ENCODE measurements around the gene PLAC8. TPM values are rescaled to one million over a fixed set of nuclear protein-coding genes. Genes with fewer than 3 reads are reported as not detected.
"Not testable (repeated sequence)": the region's sequence is repeated elsewhere in the genome, so short reads cannot be mapped to it uniquely, and the experiment has no call there.

Gene PLAC8
- total RNA-seq, 6 experiments from 2014 or later: 1.8 to 7.4 (median 5.7) TPM

DNA sequence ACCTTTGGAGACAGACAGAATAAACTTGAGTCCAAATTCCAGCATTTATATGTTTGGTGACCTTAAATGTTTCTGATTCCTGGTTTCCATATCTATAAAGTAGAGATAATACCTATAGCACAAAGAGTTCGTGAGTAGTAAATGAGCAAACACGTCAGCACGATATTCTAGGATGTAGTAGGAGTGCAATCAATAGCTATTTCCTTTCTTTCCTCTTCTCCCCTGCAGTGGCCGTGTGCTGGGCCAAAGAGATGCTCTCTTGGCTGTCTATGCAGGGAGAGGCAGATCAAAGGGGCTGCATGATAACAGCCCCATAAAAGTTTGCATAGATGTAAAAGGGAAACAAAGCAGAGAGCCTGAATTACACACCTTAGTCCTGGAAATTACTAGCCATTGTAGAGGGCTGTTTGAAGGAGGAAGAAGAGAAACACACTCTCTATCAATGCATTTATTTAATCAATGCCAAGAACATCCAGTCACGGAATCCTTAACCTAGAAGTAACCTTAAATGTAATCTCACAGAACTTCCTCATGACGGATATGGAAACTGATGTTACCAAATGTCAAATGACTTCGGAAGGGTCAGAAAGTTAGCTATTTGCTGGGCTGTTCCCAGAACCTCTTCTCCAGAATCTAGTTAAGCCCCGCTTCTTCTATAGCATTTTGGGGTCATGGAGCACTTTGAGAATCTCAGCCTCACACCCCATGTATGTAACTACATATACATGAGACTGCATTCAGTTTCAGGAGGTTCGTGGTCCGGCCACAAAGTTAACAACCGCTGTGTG lies 35.5 kb upstream of the PLAC8 start:
- Mint-ChIP-seq H3K4me3 (no peak overlapping the region), H3K27me3 (ENCODE audit: insufficient read depth) (peaks cover under 1% of the 10 kb centered on the region), H3K36me3 (ENCODE audit: low read depth) (no peaks in the 10 kb centered on the region), H3K27ac (no peak overlapping the region), H3K9me3 (no peaks in the 10 kb centered on the region), H3K4me1 (ENCODE audit: low read depth) (peaks cover 41% of the 10 kb centered on the region)
- TF ChIP-seq CTCF (IDR thresholded peaks at IDR 0.05): no peak
- no peak for DNase-seq

DNA sequence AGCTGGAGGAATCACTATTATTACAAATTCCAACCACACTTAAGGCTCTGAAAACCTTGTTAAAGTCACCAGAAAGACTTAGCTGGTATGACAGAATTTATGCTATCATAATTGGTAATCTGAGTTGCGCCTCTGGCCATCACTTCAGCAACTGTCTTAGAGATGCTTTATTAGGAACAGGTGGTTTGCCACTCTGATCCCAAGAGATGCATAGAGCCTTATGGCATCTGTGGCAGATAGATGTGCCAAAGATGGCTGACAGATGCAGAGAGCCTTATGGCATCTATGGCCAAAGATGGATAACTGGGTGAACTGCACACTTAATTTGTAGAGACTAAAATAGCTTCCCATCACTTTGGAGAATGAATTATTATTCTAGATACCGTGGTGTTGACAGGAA lies 32.3 kb upstream of the PLAC8 start:
- Mint-ChIP-seq H3K4me3 (no peak overlapping the region), H3K27me3 (ENCODE audit: insufficient read depth) (no peaks in the 10 kb centered on the region; the same call in none of the 2 replicates), H3K36me3 (ENCODE audit: low read depth) (peaks cover 5% of the 10 kb centered on the region; the same call in 1 of the 2 replicates), H3K4me1 (ENCODE audit: low read depth) (peaks cover 31% of the 10 kb centered on the region), H3K9me3 (no peaks in the 10 kb centered on the region), H3K27ac (no peak overlapping the region)
- DNase-seq: no peak
- no peak for TF ChIP-seq CTCF (IDR thresholded peaks at IDR 0.05)

GRCh38 chr4:83145776-83146175 lies 31.2 kb upstream of the PLAC8 start:
- H3K9me3 Mint-ChIP-seq; DNase-seq; H3K36me3 Mint-ChIP-seq (ENCODE audit: low read depth); H3K4me3 Mint-ChIP-seq; H3K27me3 Mint-ChIP-seq (ENCODE audit: insufficient read depth); H3K27ac Mint-ChIP-seq: not testable (repeated sequence)
- peaks cover 21% of the 10 kb centered on the region for H3K4me1 Mint-ChIP-seq (ENCODE audit: low read depth)

DNA sequence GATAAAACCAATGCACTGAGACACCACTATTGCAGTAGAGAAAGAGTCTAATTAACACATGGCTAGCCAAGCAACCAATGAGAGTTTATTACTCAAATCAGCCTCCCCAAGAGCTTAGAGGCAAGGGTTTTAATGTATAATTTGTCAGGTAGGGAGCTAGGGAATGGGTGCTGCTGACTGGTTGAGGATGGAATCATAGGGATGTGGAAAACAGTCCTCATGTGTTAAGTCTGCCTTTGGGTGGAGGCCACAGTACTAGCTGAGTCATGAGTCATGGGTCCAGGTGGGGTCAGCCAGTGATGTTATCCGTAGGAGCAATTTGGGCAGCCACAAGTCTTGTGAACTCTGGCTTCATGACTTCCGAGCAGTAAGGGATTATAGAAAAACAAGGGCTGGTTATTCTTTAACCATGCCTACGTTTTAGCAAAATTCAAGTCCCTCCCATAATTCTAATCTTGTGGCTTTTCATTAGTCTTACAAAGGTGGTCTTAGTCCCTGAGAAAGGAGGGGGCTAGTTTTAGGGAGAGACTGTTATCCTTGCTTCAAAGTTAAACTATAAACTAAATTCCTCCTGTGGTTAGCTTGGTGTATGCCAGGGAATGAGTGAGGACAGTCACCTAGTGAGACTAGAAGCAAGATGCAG lies 25.1 kb upstream of the PLAC8 start:
- Mint-ChIP-seq H3K27ac (no peak overlapping the region), H3K4me1 (ENCODE audit: low read depth) (peaks cover 6% of the 10 kb centered on the region; the same call in 1 of the 2 replicates), H3K36me3 (ENCODE audit: low read depth) (peaks cover 28% of the 10 kb centered on the region), H3K9me3 (peaks cover 31% of the 10 kb centered on the region), H3K27me3 (ENCODE audit: insufficient read depth) (peaks cover 3% of the 10 kb centered on the region), H3K4me3 (no peak overlapping the region)
- TF ChIP-seq CTCF (IDR thresholded peaks at IDR 0.05): no peak
- DNase-seq: no peak

GRCh38 chr4:83138946-83139345 lies 24.4 kb upstream of the PLAC8 start:
- H3K27ac Mint-ChIP-seq: no peak overlapping the region
- H3K9me3 Mint-ChIP-seq: peaks cover 36% of the 10 kb centered on the region
- peaks cover 6% of the 10 kb centered on the region; the same call in 1 of the 2 replicates for H3K4me1 Mint-ChIP-seq (ENCODE audit: low read depth)
- no peak for TF ChIP-seq CTCF (IDR thresholded peaks at IDR 0.05)
- H3K27me3 Mint-ChIP-seq (ENCODE audit: insufficient read depth): peaks cover 3% of the 10 kb centered on the region
- H3K36me3 Mint-ChIP-seq (ENCODE audit: low read depth): peaks cover 35% of the 10 kb centered on the region
- DNase-seq: no peak
- no peak overlapping the region for H3K4me3 Mint-ChIP-seq

DNA sequence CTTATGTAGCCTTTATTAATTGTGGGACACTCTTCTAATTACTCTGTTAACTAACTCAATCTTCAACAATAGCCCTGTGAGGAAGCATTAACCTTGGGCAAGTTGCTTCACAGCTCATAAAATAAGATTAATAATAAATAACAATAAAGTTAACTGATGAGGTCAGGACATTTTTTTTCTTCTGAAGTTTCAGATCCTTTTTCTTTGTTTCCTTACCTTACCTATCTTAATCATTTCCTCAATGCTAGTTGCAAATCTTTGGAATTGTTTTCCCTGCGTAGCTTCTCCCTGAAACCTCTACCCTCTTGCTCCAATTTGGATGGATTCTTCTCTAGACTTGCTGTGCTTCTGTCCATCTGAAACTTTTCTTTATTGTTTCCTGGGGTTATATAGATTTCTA lies 17.5 kb upstream of the PLAC8 start:
- Mint-ChIP-seq H3K4me1 (ENCODE audit: low read depth) (peaks cover 14% of the 10 kb centered on the region), H3K27ac (no peak overlapping the region), H3K36me3 (ENCODE audit: low read depth) (peaks cover 22% of the 10 kb centered on the region), H3K27me3 (ENCODE audit: insufficient read depth) (peaks cover 3% of the 10 kb centered on the region; the same call in 1 of the 2 replicates), H3K4me3 (no peak overlapping the region), H3K9me3 (peaks cover 17% of the 10 kb centered on the region)
- no peak for TF ChIP-seq CTCF (IDR thresholded peaks at IDR 0.05)
- no peak for DNase-seq
